IPS-15b (cell line): Measurements from ENCODE around the gene PRM3.

Experiments
- H3K27me3 ChIP-seq: one replicate; pipeline ENCODE4 v1.6.1; 2013; ENCODE audit warnings: low read length; ENCODE audit not compliant: control insufficient read depth, insufficient read depth
- H3K36me3 ChIP-seq: one replicate; pipeline ENCODE4 v1.6.1; 2013; ENCODE audit warnings: low read length; ENCODE audit not compliant: control insufficient read depth, insufficient read depth
- H3K4me1 ChIP-seq: one replicate; pipeline ENCODE4 v1.6.1; 2013; ENCODE audit warnings: mild to moderate bottlenecking, low read length; ENCODE audit not compliant: control insufficient read depth, insufficient read depth
- H3K4me3 ChIP-seq: one replicate; pipeline ENCODE4 v1.5.1; 2013; ENCODE audit warnings: low read depth, low read length
- H3K9ac ChIP-seq: one replicate; pipeline ENCODE4 v1.6.1; 2013; ENCODE audit warnings: low read depth, mild to moderate bottlenecking, low read length
- H3K9me3 ChIP-seq: one replicate; pipeline ENCODE4 v1.6.1; 2013; ENCODE audit warnings: mild to moderate bottlenecking, low read length; ENCODE audit not compliant: control insufficient read depth, insufficient read depth

The PRM3 gene

GRCh38 chr16:11241480-11242204 lies 31.8 kb downstream of the PRM3 start:
- Histone ChIP-seq H3K36me3 (no peaks in the 10 kb centered on the region), H3K27me3 (no peaks in the 10 kb centered on the region), H3K9me3 (no peaks in the 10 kb centered on the region), H3K9ac (no peak overlapping the region), H3K4me3 (no peak overlapping the region), H3K4me1 (no peaks in the 10 kb centered on the region)

GRCh38 chr16:11240636-11241473 lies 32.6 kb downstream of the PRM3 start:
- Histone ChIP-seq H3K36me3 (no peaks in the 10 kb centered on the region), H3K9ac (no peak overlapping the region), H3K4me3 (no peak overlapping the region), H3K9me3 (no peaks in the 10 kb centered on the region), H3K27me3 (no peaks in the 10 kb centered on the region), H3K4me1 (no peaks in the 10 kb centered on the region)

- H3K4me3 ChIP-seq, result no peak overlapping the region
- H3K4me1 ChIP-seq, result no peaks in the 10 kb centered on the region
- H3K36me3 ChIP-seq, result no peaks in the 10 kb centered on the region
- H3K27me3 ChIP-seq, result no peaks in the 10 kb centered on the region
- no peak overlapping the region for H3K9ac ChIP-seq
- H3K9me3 ChIP-seq, result no peaks in the 10 kb centered on the region
These were observed 33.5 kb downstream of the PRM3 start for GRCh38 chr16:11239644-11240632.

GRCh38 chr16:11238272-11239202 lies 34.9 kb downstream of the PRM3 start:
- H3K9ac ChIP-seq, result no peak overlapping the region
- no peaks in the 10 kb centered on the region for H3K36me3 ChIP-seq
- H3K4me3 ChIP-seq, result no peak overlapping the region
- no peaks in the 10 kb centered on the region for H3K4me1 ChIP-seq
- H3K9me3 ChIP-seq, result no peaks in the 10 kb centered on the region
- no peaks in the 10 kb centered on the region for H3K27me3 ChIP-seq

GRCh38 chr16:11236461-11237254 lies 36.8 kb downstream of the PRM3 start:
- H3K27me3 ChIP-seq, result peaks cover 2% of the 10 kb centered on the region
- no peaks in the 10 kb centered on the region for H3K9me3 ChIP-seq
- H3K4me1 ChIP-seq, result no peaks in the 10 kb centered on the region
- H3K36me3 ChIP-seq, result no peaks in the 10 kb centered on the region
- no peak overlapping the region for H3K9ac ChIP-seq
- H3K4me3 ChIP-seq, result no peak overlapping the region

GRCh38 chr16:11235703-11235991 lies 37.8 kb downstream of the PRM3 start:
- Histone ChIP-seq H3K4me1 (no peaks in the 10 kb centered on the region), H3K36me3 (no peaks in the 10 kb centered on the region), H3K9me3 (no peaks in the 10 kb centered on the region), H3K27me3 (peaks cover 3% of the 10 kb centered on the region), H3K9ac (no peak overlapping the region), H3K4me3 (no peak overlapping the region)

GRCh38 chr16:11234884-11235702 lies 38.3 kb downstream of the PRM3 start:
- Histone ChIP-seq H3K9ac (no peak overlapping the region), H3K4me3 (no peak overlapping the region), H3K27me3 (peaks cover 3% of the 10 kb centered on the region), H3K9me3 (no peaks in the 10 kb centered on the region), H3K36me3 (no peaks in the 10 kb centered on the region), H3K4me1 (no peaks in the 10 kb centered on the region)

- Histone ChIP-seq H3K27me3 (peaks cover 3% of the 10 kb centered on the region), H3K9ac (no peak overlapping the region), H3K36me3 (no peaks in the 10 kb centered on the region), H3K9me3 (no peaks in the 10 kb centered on the region), H3K4me1 (no peaks in the 10 kb centered on the region), H3K4me3 (no peak overlapping the region)
These were observed 39.6 kb downstream of the PRM3 start for GRCh38 chr16:11233727-11234376.

- Histone ChIP-seq H3K9me3 (no peaks in the 10 kb centered on the region), H3K4me3 (no peak overlapping the region), H3K9ac (peak overlapping the region; percentile 18), H3K4me1 (no peaks in the 10 kb centered on the region), H3K36me3 (no peaks in the 10 kb centered on the region), H3K27me3 (peaks cover 3% of the 10 kb centered on the region)
These were observed 40.3 kb downstream of the PRM3 start for GRCh38 chr16:11232852-11233726.
